ENCODE data around the gene DYNC1LI2.
"Not testable (repeated sequence)": the region's sequence is repeated elsewhere in the genome, so short reads cannot be mapped to it uniquely, and the experiment has no call there.

Gene DYNC1LI2

GRCh38 chr16:66696669-66697630 lies 54.5 kb downstream of the DYNC1LI2 start, which contains the start of gene CMTM4:
TSS of gene CMTM4 (minus strand) at chr16:66696743. CDS start at chr16:66696525, 218 bp downstream.
- DNase-seq (ENCODE audit: low spot score), result peak; percentile 82

GRCh38 chr16:66695935-66696668 lies 55.3 kb downstream of the DYNC1LI2 start:
- no peak for DNase-seq (ENCODE audit: low spot score)

GRCh38 chr16:66695471-66695934 lies 55.9 kb downstream of the DYNC1LI2 start:
- DNase-seq (ENCODE audit: low spot score), result peak; percentile 52

- DNase-seq (ENCODE audit: low spot score), result no peak
Observed at GRCh38 chr16:66693149-66693548, 58.3 kb downstream of the DYNC1LI2 start.

GRCh38 chr16:66692341-66692740 lies 59.1 kb downstream of the DYNC1LI2 start:
- no peak for DNase-seq (ENCODE audit: low spot score)

- DNase-seq (ENCODE audit: low spot score), result no peak
Observed at GRCh38 chr16:66691234-66691633, 60.2 kb downstream of the DYNC1LI2 start.

GRCh38 chr16:66690106-66690847 lies 61.1 kb downstream of the DYNC1LI2 start:
- DNase-seq (ENCODE audit: low spot score), result no peak

GRCh38 chr16:66689282-66689681 lies 62.1 kb downstream of the DYNC1LI2 start:
- DNase-seq (ENCODE audit: low spot score), result no peak

- no peak for DNase-seq (ENCODE audit: low spot score)
Observed at GRCh38 chr16:66687906-66688625, 63.3 kb downstream of the DYNC1LI2 start.

- not testable (repeated sequence) for DNase-seq (ENCODE audit: low spot score)
Observed at GRCh38 chr16:66685501-66686115, 65.8 kb downstream of the DYNC1LI2 start.

- no peak for DNase-seq (ENCODE audit: low spot score)
Observed at GRCh38 chr16:66682271-66682670, 69.1 kb downstream of the DYNC1LI2 start.

- DNase-seq (ENCODE audit: low spot score), result no peak
Observed at GRCh38 chr16:66681676-66682075, 69.7 kb downstream of the DYNC1LI2 start.

GRCh38 chr16:66678337-66678736 lies 73.1 kb downstream of the DYNC1LI2 start:
- DNase-seq (ENCODE audit: low spot score), result no peak

- DNase-seq (ENCODE audit: low spot score), result no peak
Observed at GRCh38 chr16:66677836-66678235, 73.6 kb downstream of the DYNC1LI2 start.

- no peak for DNase-seq (ENCODE audit: low spot score)
Observed at GRCh38 chr16:66677179-66677578, 74.2 kb downstream of the DYNC1LI2 start.

GRCh38 chr16:66676599-66676998 lies 74.8 kb downstream of the DYNC1LI2 start:
- no peak for DNase-seq (ENCODE audit: low spot score)

GRCh38 chr16:66673691-66674090 lies 77.7 kb downstream of the DYNC1LI2 start:
- no peak for DNase-seq (ENCODE audit: low spot score)

All from cerebellar cortex (tissue), 1 donor.